IMR-90 (cell line): ENCODE data around the gene TRPM1. TPM values are rescaled to one million over a fixed set of nuclear protein-coding genes. Genes with fewer than 3 reads are reported as not detected.

Source experiments
- ATAC-seq: fragments of 200-7000 bp; cut with Tn5 transposase; 2 replicates; pipeline ENCODE4 v1.9.1; 2020; ENCODE audit warnings: low read depth, mild to moderate bottlenecking, moderate library complexity
- BruUV-seq: library from RNA; stranded (reverse); fragments of 400-500 nt; replicated peaks from 2 replicates; lab custom pipeline; 2021; lab: Mats Ljungman, UMichigan
- CTCF ChIA-PET: fragments of 300-600 bp; formaldehyde crosslinking; extraction: SDS; loops from one replicate; lab custom pipeline; 2021; ENCODE audit warnings: antibody characterized with exemption; lab: Yijun Ruan, JAX
- POLR2A ChIA-PET: fragments of 300-600 bp; sonication (Branson Sonifier 250); formaldehyde crosslinking; loops from one replicate; lab custom pipeline; 2022; ENCODE audit warnings: antibody characterized with exemption; ENCODE audit not compliant: unreplicated experiment; lab: Charles Lee
- DNase-seq: peaks from one replicate; pipeline ENCODE4 v3.0.0; 2013
- H2AFZ ChIP-seq: replicated peaks from 2 replicates; pipeline ENCODE3; 2013; ENCODE audit warnings: low read length, mild to moderate bottlenecking; ENCODE audit not compliant: poor library complexity
- H2AK5ac ChIP-seq: 2 replicates; pipeline ENCODE4 v1.6.1; 2013; ENCODE audit warnings: low read depth, low read length, inconsistent platforms
- H2AK9ac ChIP-seq: replicated peaks from 2 replicates; pipeline ENCODE3; 2013; ENCODE audit warnings: mild to moderate bottlenecking, low read depth, low read length, moderate library complexity; ENCODE audit not compliant: poor library complexity
- H2BK120ac ChIP-seq: 2 replicates; pipeline ENCODE4 v1.6.1; 2013; ENCODE audit warnings: low read depth, low read length, inconsistent platforms
- H2BK15ac ChIP-seq: 3 replicates; pipeline ENCODE4 v1.6.1; 2013; ENCODE audit warnings: low read depth, low read length, inconsistent platforms
- H2BK20ac ChIP-seq: 2 replicates; pipeline ENCODE4 v1.6.1; 2013; ENCODE audit warnings: low read depth, mild to moderate bottlenecking, inconsistent platforms, low read length, moderate library complexity
- H2BK5ac ChIP-seq: 2 replicates; pipeline ENCODE4 v1.6.1; 2013; ENCODE audit warnings: mild to moderate bottlenecking, low read depth, low read length, inconsistent platforms; ENCODE audit not compliant: poor library complexity, severe bottlenecking
- H3K14ac ChIP-seq: replicated peaks from 2 replicates; pipeline ENCODE4 v1.6.1; 2013; ENCODE audit warnings: low read depth, low read length, inconsistent platforms
- H3K18ac ChIP-seq: 2 replicates; pipeline ENCODE4 v1.6.1; 2013; ENCODE audit warnings: low read depth, low read length, control low read depth
- H3K23ac ChIP-seq: 2 replicates; pipeline ENCODE4 v1.6.1; 2013; ENCODE audit warnings: low read depth, low read length, inconsistent platforms
- H3K27ac ChIP-seq: 2 replicates; pipeline ENCODE4 v1.5.1; 2013; ENCODE audit warnings: mild to moderate bottlenecking, control low read depth, low read length; ENCODE audit not compliant: insufficient read depth
- H3K27me3 ChIP-seq: 2 replicates; pipeline ENCODE4 v1.6.1; 2013; ENCODE audit warnings: low read length; ENCODE audit not compliant: control insufficient read depth, insufficient read depth
- H3K36me3 ChIP-seq: 2 replicates; pipeline ENCODE4 v1.6.1; 2013; ENCODE audit warnings: low read length, mixed read lengths; ENCODE audit not compliant: control insufficient read depth, insufficient read depth
- H3K4ac ChIP-seq: 2 replicates; pipeline ENCODE4 v1.6.1; 2013; ENCODE audit warnings: low read depth, low read length, inconsistent platforms
- H3K4me1 ChIP-seq: 2 replicates; pipeline ENCODE4 v1.6.1; 2013; ENCODE audit warnings: low read length, mixed read lengths; ENCODE audit not compliant: control insufficient read depth, insufficient read depth
- H3K4me2 ChIP-seq: 2 replicates; pipeline ENCODE4 v1.6.1; 2013; ENCODE audit warnings: low read depth, mild to moderate bottlenecking, control low read depth, low read length, moderate library complexity
- H3K4me3 ChIP-seq: 2 replicates; pipeline ENCODE4 v1.5.1; 2013; ENCODE audit warnings: low read depth, mild to moderate bottlenecking, control low read depth, low read length, moderate library complexity; ENCODE audit not compliant: insufficient read depth
- H3K56ac ChIP-seq: 2 replicates; pipeline ENCODE4 v1.6.1; 2013; ENCODE audit warnings: low read length, inconsistent platforms; ENCODE audit not compliant: insufficient read depth; ENCODE audit errors: extremely low read depth
- H3K79me1 ChIP-seq, 2 experiments: 2 replicates each; pipeline ENCODE4 v1.6.1; 2013; ENCODE audit warnings: low read length in 2 of 2, inconsistent platforms in 1 of 2, low read depth in 1 of 2
- H3K9ac ChIP-seq: 2 replicates; pipeline ENCODE4 v1.6.1; 2013; ENCODE audit warnings: low read depth, low read length, control low read depth
- H3K9me1 ChIP-seq: 2 replicates; pipeline ENCODE4 v1.6.1; 2013; ENCODE audit warnings: low read length, inconsistent platforms; ENCODE audit not compliant: insufficient read depth
- H3K9me3 ChIP-seq: 2 replicates; pipeline ENCODE4 v1.6.1; 2013; ENCODE audit warnings: low read length; ENCODE audit not compliant: control insufficient read depth, insufficient read depth
- H4K20me1 ChIP-seq: 2 replicates; pipeline ENCODE4 v1.6.1; 2013; ENCODE audit warnings: low read length, inconsistent platforms; ENCODE audit not compliant: insufficient read depth
- H4K5ac ChIP-seq: 2 replicates; pipeline ENCODE4 v1.6.1; 2013; ENCODE audit warnings: mild to moderate bottlenecking, low read depth, low read length, control low read depth
- H4K8ac ChIP-seq, 2 experiments: 2 replicates each; pipeline ENCODE4 v1.6.1; 2013; ENCODE audit warnings: low read depth in 2 of 2, low read length in 2 of 2, control low read depth in 1 of 2, inconsistent platforms in 1 of 2
- H4K91ac ChIP-seq: 2 replicates; pipeline ENCODE4 v1.6.1; 2013; ENCODE audit warnings: low read depth, low read length, inconsistent platforms; ENCODE audit not compliant: insufficient read depth
- BHLHE40 ChIP-seq: fragments of 150-350 bp; IDR thresholded peaks from 2 replicates; pipeline ENCODE4 v1.6.1; 2016; ENCODE audit warnings: mild to moderate bottlenecking, low read depth, low read length
- CEBPB ChIP-seq: IDR thresholded peaks from 2 replicates; pipeline ENCODE4 v1.6.1; 2012; ENCODE audit warnings: low read depth, low read length, improper control_type of control experiment
- CHD1 ChIP-seq: IDR thresholded peaks from 2 replicates; pipeline ENCODE4 v1.6.1; 2012; ENCODE audit warnings: low read depth, low read length, improper control_type of control experiment
- FOS ChIP-seq: fragments of 150-350 bp; IDR thresholded peaks from 2 replicates; pipeline ENCODE4 v1.6.1; 2016; ENCODE audit warnings: low read depth, low read length
- MAFK ChIP-seq: IDR thresholded peaks from 2 replicates; pipeline ENCODE4 v1.6.1; 2012; ENCODE audit warnings: low read depth, low read length, improper control_type of control experiment
- MAZ ChIP-seq: IDR thresholded peaks from 2 replicates; pipeline ENCODE4 v1.6.1; 2012; ENCODE audit warnings: low read depth, mild to moderate bottlenecking, low read length, improper control_type of control experiment, moderate library complexity, borderline replicate concordance
- MXI1 ChIP-seq: IDR thresholded peaks from 2 replicates; pipeline ENCODE4 v1.6.1; 2012; ENCODE audit warnings: low read depth, mild to moderate bottlenecking, low read length, moderate library complexity, borderline replicate concordance
- NFE2L2 ChIP-seq: fragments of 150-350 bp; IDR thresholded peaks from 2 replicates; pipeline ENCODE4 v1.6.1; 2016; ENCODE audit warnings: low read depth, mild to moderate bottlenecking, low read length
- POLR2A ChIP-seq: IDR thresholded peaks from 2 replicates; pipeline ENCODE4 v1.6.1; 2012; ENCODE audit warnings: mild to moderate bottlenecking, low read depth, low read length
- RAD21 ChIP-seq: IDR thresholded peaks from 2 replicates; pipeline ENCODE4 v1.6.1; 2012; ENCODE audit warnings: low read length, improper control_type of control experiment
- RCOR1 ChIP-seq: IDR thresholded peaks from 2 replicates; pipeline ENCODE4 v1.6.1; 2012; ENCODE audit warnings: mild to moderate bottlenecking, low read length, improper control_type of control experiment; ENCODE audit not compliant: insufficient replicate concordance
- RFX5 ChIP-seq: IDR thresholded peaks from 2 replicates; pipeline ENCODE4 v1.8.0; 2012; ENCODE audit warnings: low read depth, mild to moderate bottlenecking, low read length, moderate library complexity
- SMC3 ChIP-seq: fragments of 150-350 bp; IDR thresholded peaks from 2 replicates; pipeline ENCODE4 v1.6.1; 2016; ENCODE audit warnings: low read depth, mild to moderate bottlenecking, antibody characterized with exemption, low read length, moderate library complexity
- WGBS, 2 experiments: methylation state at CpG; one replicate each; pipeline versions ENCODE4 v1.1.5 to v1.1.7; 2013; ENCODE audit warnings: missing lambda C conversion rate in 2 of 2; ENCODE audit not compliant: insufficient read length in 1 of 2; ENCODE audit errors: extremely low coverage in 2 of 2; 5-methylcytosine and 5-hydroxymethylcytosine counted together
- dilution Hi-C: fragments of 300-500 bp; cut with HindIII; formaldehyde crosslinking; loops from one replicate; pipeline ENCODE4 v1.14.3; 2018; ENCODE audit warnings: low sequenced_read_pairs; ENCODE audit not compliant: unreplicated experiment
- in situ Hi-C: fragments of 300-500 bp; cut with MboI; formaldehyde crosslinking; loops from 3 replicates; pipeline ENCODE4 v1.14.3; 2019; ENCODE audit warnings: low sequenced_read_pairs, inconsistent platforms, mixed read lengths
- intact Hi-C: fragments of 100-400 bp; cut with micrococcal nuclease; formaldehyde crosslinking; loops from 2 replicates; pipeline ENCODE4 v1.10.0; 2022
- polyA plus RNA-seq, 3 experiments: library from polyadenylated mRNA; depleted of rRNA; stranded (reverse); fragments of >200 nt; gene quantifications; 2 replicates each; pipeline ENCODE4 v1.2.3, GENCODE V29; 2012; ENCODE audit warnings: low replicate concordance in 1 of 3
- total RNA-seq: library from RNA; depleted of rRNA; stranded (reverse); fragments of >200 nt; gene quantifications from 2 replicates; pipeline ENCODE4 v1.2.3, GENCODE V29; 2012
- TF ChIP-seq, protein P1 (sequence below): conservative IDR thresholded peaks from 2 replicates; pipeline ENCODE4 v1.5.1; 2012; ENCODE audit warnings: mild to moderate bottlenecking, low read depth, low read length, improper control_type of control experiment
- TF ChIP-seq, protein P2 (sequence below): fragments of 150-350 bp; IDR thresholded peaks from 2 replicates; pipeline ENCODE4 v1.6.1; 2016; ENCODE audit warnings: low read depth, mild to moderate bottlenecking, low read length, moderate library complexity, borderline replicate concordance
- TF ChIP-seq, protein P3 (sequence below): fragments of 150-350 bp; IDR thresholded peaks from 2 replicates; pipeline ENCODE4 v1.6.1; 2017; ENCODE audit warnings: mild to moderate bottlenecking, antibody characterized with exemption, low read length, low read depth

The TRPM1 gene
- total and polyA plus RNA-seq, 2 of the 4 experiments (the other 2 are of a cell fraction): not detected

DNA sequence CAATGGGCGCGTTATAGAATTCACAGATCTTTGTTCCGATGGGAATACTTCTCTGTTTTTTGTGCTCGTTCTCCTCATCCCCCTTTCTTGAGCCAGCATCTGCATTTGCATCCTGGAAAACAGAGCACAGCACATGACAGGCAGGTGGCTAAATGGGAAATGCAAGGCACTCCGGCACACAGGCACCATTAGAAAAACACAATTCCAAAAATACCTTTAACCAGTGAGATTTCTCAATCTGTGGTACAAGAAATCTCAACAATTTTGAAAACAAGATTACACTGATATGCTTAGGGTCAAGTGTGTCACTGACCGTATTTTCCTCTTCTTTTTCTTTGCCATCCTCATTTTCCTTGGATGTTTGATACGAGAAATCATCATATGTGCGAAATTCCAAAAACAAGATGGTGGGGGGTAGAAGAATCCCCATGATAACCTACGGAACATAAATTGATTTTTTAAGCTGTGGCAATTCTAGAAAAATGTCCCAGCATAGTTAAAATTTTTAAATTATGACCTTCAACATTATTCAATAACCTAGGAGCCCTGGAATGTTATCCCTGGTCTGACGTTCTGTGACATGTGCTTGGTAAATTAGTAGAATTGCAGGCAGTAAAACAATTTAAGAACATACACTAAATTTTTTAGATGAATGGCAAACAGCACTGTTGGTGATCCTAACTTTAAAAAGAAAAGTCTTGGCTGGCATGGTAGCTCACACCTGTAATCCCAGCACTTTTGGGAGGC is 63.6 kb downstream of the TRPM1 start:
- H3K9me3 ChIP-seq: 0 out of 2 replicates have a peak, but pooled peaks cover 1% of the 10 kb centered on the region
- no peaks in the 10 kb centered on the region for H3K79me1 ChIP-seq
- H4K5ac ChIP-seq: no peak overlapping the region
- H2BK5ac ChIP-seq: no peak overlapping the region
- ChIA-PET CTCF (no interaction called here), POLR2A (no interaction called here)
- no peak overlapping the region for H2AK9ac ChIP-seq
- no peak overlapping the region for H3K18ac ChIP-seq
- H3K9me1 ChIP-seq: peaks cover 4% of the 10 kb centered on the region; the same call in 1 of the 2 replicates
- no peak overlapping the region for H3K4ac ChIP-seq
- H3K4me3 ChIP-seq: no peak overlapping the region
- no peaks in the 10 kb centered on the region for H3K27me3 ChIP-seq
- no peak overlapping the region for H2AFZ ChIP-seq
- TF ChIP-seq RCOR1 (no peak), CHD1 (no peak), MAFK (no peak), RAD21 (no peak), SMC3 (no peak), CEBPB (no peak), BHLHE40 (no peak), NFE2L2 (no peak), POLR2A (no peak), FOS (no peak), RFX5 (no peak), MAZ (no peak), MXI1 (no peak)
- TF ChIP-seq, protein P1, sequence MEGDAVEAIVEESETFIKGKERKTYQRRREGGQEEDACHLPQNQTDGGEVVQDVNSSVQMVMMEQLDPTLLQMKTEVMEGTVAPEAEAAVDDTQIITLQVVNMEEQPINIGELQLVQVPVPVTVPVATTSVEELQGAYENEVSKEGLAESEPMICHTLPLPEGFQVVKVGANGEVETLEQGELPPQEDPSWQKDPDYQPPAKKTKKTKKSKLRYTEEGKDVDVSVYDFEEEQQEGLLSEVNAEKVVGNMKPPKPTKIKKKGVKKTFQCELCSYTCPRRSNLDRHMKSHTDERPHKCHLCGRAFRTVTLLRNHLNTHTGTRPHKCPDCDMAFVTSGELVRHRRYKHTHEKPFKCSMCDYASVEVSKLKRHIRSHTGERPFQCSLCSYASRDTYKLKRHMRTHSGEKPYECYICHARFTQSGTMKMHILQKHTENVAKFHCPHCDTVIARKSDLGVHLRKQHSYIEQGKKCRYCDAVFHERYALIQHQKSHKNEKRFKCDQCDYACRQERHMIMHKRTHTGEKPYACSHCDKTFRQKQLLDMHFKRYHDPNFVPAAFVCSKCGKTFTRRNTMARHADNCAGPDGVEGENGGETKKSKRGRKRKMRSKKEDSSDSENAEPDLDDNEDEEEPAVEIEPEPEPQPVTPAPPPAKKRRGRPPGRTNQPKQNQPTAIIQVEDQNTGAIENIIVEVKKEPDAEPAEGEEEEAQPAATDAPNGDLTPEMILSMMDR: no peak
- TF ChIP-seq, protein P2, sequence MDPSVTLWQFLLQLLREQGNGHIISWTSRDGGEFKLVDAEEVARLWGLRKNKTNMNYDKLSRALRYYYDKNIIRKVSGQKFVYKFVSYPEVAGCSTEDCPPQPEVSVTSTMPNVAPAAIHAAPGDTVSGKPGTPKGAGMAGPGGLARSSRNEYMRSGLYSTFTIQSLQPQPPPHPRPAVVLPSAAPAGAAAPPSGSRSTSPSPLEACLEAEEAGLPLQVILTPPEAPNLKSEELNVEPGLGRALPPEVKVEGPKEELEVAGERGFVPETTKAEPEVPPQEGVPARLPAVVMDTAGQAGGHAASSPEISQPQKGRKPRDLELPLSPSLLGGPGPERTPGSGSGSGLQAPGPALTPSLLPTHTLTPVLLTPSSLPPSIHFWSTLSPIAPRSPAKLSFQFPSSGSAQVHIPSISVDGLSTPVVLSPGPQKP: no peak
- TF ChIP-seq, protein P3, sequence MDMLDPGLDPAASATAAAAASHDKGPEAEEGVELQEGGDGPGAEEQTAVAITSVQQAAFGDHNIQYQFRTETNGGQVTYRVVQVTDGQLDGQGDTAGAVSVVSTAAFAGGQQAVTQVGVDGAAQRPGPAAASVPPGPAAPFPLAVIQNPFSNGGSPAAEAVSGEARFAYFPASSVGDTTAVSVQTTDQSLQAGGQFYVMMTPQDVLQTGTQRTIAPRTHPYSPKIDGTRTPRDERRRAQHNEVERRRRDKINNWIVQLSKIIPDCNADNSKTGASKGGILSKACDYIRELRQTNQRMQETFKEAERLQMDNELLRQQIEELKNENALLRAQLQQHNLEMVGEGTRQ: no peak
- intact Hi-C loops (loop anchor here (5.0 kb wide), 1 partner anchor 46 kb away; the partner anchor contains the start of gene MTMR10), in situ Hi-C loops (no loop called here), dilution Hi-C loops (no loop called here)
- no TSS peak for BruUV-seq
- H4K8ac ChIP-seq: no peak overlapping the region
- H3K56ac ChIP-seq: no peak overlapping the region
- no CpG with 5 or more reads among the region's 10 CpGs for WGBS, 2 experiments
- H4K91ac ChIP-seq: no peak overlapping the region
- H4K20me1 ChIP-seq: no peaks in the 10 kb centered on the region
- ATAC-seq: no peak
- no peak overlapping the region for H2BK120ac ChIP-seq
- no peak for DNase-seq
- no peaks in the 10 kb centered on the region for H3K36me3 ChIP-seq
- H2BK15ac ChIP-seq: no peak overlapping the region
- H3K27ac ChIP-seq: no peak overlapping the region
- no peak overlapping the region for H3K23ac ChIP-seq
- H3K14ac ChIP-seq: no peak overlapping the region
- no peak overlapping the region for H2AK5ac ChIP-seq
- no peak overlapping the region for H2BK20ac ChIP-seq
- no peak overlapping the region for H3K9ac ChIP-seq
- H3K4me1 ChIP-seq: peaks cover 8% of the 10 kb centered on the region
- H3K4me2 ChIP-seq: no peak overlapping the region
